Uterus (tissue), 4 donors: Measurements from ENCODE around the gene AIPL1. TPM values are rescaled to one million over a fixed set of nuclear protein-coding genes. Genes with fewer than 3 reads are reported as not detected.

ENCODE experiments used
- DNase-seq, 2 donors: peaks; one replicate each; pipeline ENCODE4 v3.0.0-alpha.2; 2019 to 2020
- H3K27ac ChIP-seq, 2 donors: fragments of 200-600 bp; sonication (generic); 1 replicate in 1 of 2; 2 replicates in 1 of 2; pipeline ENCODE4 v1.5.1; 2016 to 2018
- H3K27me3 ChIP-seq, 2 donors: fragments of 200-600 bp; sonication (generic); one replicate each; pipeline ENCODE4 v1.5.1; 2018 to 2019; ENCODE audit warnings: control low read depth in 1 of 2
- H3K36me3 ChIP-seq, 2 donors: fragments of 200-600 bp; sonication (generic); one replicate each; pipeline ENCODE4 v1.5.1; 2019; ENCODE audit warnings: control low read depth in 1 of 2
- H3K4me1 ChIP-seq, 2 donors: fragments of 200-600 bp; sonication (generic); one replicate each; pipeline ENCODE4 v1.5.1; 2018 to 2019; ENCODE audit warnings: control low read depth in 1 of 2
- H3K4me3 ChIP-seq, 2 donors: fragments of 200-600 bp; sonication (generic); 1 replicate in 1 of 2; 2 replicates in 1 of 2; pipeline ENCODE4 v1.5.1; 2018 to 2019; ENCODE audit warnings: mild to moderate bottlenecking in 1 of 2
- H3K9me3 ChIP-seq, 2 donors: fragments of 200-600 bp; sonication (generic); one replicate each; pipeline ENCODE4 v1.5.1; 2019; ENCODE audit warnings: control low read depth in 1 of 2
- POLR2A ChIP-seq, 2 donors: fragments of 450-650 bp; IDR thresholded peaks; one replicate each; pipeline ENCODE4 v1.6.1; 2016; ENCODE audit warnings: antibody characterized with exemption in 2 of 2, mild to moderate bottlenecking in 1 of 2, moderate library complexity in 1 of 2
- intact Hi-C: fragments of 100-400 bp; cut with DNase I; formaldehyde crosslinking; loops from one replicate; pipeline ENCODE4 v1.15.1; 2023; ENCODE audit warnings: low total_unique reads
- total RNA-seq, 4 donors: library from RNA; depleted of rRNA in 3 of 4; stranded (reverse); fragments of >200 nt in 3 of 4; gene quantifications; one replicate each; pipeline versions ENCODE4 v1.1.0 to v1.2.4, GENCODE V29; 2014 to 2023
- TF ChIP-seq, protein P1 (sequence below), 4 experiments: fragments of 200-600 bp in 2 of 4; fragments of 450-650 bp in 2 of 4; sonication (generic) in 2 of 4; IDR thresholded peaks; one replicate each; pipeline ENCODE4 v1.5.1; 2016 to 2019; ENCODE audit warnings: antibody characterized with exemption in 4 of 4, mild to moderate bottlenecking in 2 of 4, moderate library complexity in 1 of 4
- donor health status: DM: yes; HTN: yes; CAD: no.

AIPL1 gene
- total RNA-seq, 4 donors from 2014 or later = not detected

DNA sequence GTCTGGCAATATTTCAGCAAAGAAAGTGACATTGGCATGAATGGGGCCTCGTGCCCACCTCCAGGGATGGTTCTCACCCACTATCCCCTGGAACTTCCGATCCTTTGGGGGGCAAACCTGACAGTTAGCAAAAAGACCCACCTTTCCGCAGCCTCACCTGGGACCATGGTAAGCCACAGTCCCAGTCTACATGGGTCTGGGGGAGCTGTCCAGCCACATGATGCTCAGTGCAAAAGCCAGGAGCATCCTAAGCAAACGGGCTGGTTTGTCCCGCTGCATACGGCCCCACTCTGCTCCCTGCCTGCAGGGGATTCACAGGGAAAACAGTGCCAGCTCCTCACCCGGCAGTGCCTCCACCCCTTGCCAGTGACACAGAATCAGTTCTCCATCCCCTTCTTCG lies 19.3 kb downstream of the AIPL1 start:
- intact Hi-C loops = no loop called here
- Histone ChIP-seq H3K4me3 (no peak overlapping the region), H3K27ac (no peak overlapping the region), H3K27me3 (no peaks in the 10 kb centered on the region), H3K36me3 (no peaks in the 10 kb centered on the region), H3K9me3 (no peaks in the 10 kb centered on the region), H3K4me1 (no peaks in the 10 kb centered on the region)
- TF ChIP-seq POLR2A (IDR thresholded peaks at IDR 0.05) = no peak
- TF ChIP-seq, protein P1, sequence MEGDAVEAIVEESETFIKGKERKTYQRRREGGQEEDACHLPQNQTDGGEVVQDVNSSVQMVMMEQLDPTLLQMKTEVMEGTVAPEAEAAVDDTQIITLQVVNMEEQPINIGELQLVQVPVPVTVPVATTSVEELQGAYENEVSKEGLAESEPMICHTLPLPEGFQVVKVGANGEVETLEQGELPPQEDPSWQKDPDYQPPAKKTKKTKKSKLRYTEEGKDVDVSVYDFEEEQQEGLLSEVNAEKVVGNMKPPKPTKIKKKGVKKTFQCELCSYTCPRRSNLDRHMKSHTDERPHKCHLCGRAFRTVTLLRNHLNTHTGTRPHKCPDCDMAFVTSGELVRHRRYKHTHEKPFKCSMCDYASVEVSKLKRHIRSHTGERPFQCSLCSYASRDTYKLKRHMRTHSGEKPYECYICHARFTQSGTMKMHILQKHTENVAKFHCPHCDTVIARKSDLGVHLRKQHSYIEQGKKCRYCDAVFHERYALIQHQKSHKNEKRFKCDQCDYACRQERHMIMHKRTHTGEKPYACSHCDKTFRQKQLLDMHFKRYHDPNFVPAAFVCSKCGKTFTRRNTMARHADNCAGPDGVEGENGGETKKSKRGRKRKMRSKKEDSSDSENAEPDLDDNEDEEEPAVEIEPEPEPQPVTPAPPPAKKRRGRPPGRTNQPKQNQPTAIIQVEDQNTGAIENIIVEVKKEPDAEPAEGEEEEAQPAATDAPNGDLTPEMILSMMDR (IDR thresholded peaks at IDR 0.05) = no peak
- no peak for DNase-seq

DNA sequence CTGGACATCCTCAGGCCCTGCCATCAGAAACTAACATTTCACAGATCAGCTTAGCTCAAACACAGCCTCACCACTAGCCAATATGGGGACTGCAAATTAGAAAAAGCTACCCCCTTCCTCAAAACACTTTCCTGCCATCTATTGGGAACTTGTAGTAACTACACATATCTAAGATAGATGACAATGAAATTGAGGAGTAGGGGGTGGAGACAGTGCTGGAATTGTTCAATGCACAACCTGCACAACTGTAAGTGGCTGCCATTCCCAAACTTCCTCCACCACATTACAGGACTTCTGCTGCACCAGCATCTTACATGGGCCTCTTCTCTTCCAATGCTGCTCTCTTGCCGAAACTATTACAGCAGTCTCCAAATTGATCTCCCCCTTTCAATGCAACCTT lies 21.9 kb downstream of the AIPL1 start:
- Histone ChIP-seq H3K36me3 (no peaks in the 10 kb centered on the region), H3K4me3 (no peak overlapping the region), H3K4me1 (no peaks in the 10 kb centered on the region), H3K27me3 (no peaks in the 10 kb centered on the region), H3K27ac (no peak overlapping the region), H3K9me3 (no peaks in the 10 kb centered on the region)
- intact Hi-C loops = no loop called here
- TF ChIP-seq POLR2A (IDR thresholded peaks at IDR 0.05) = no peak
- TF ChIP-seq, protein P1 (IDR thresholded peaks at IDR 0.05) = peak in 1 of 4 experiments; percentile 23
- DNase-seq = no peak

DNA sequence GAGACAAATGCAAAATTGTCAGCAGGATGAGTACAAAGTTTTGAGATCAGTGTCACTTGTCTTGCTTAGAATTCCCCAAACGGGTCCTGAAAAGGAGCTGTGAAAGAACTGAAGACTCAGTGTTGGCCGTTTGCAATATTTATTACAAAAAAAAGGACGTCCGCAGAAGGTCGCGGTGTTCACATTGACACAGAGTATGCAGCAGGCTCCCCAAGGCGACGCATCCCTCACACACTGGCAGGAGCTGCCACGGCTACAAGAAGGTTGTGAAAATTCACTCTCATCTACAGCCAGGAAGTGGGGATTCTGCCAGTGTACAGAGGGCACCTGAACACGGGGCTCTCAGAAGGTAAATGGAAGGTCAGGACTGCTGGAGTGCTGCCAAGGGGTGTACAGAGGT lies 26.2 kb downstream of the AIPL1 start:
- no peak for DNase-seq
- no peak overlapping the region for H3K27ac ChIP-seq
- H3K9me3 ChIP-seq = no peaks in the 10 kb centered on the region
- no peak overlapping the region for H3K4me3 ChIP-seq
- no peaks in the 10 kb centered on the region for H3K27me3 ChIP-seq
- TF ChIP-seq POLR2A (IDR thresholded peaks at IDR 0.05) = no peak
- TF ChIP-seq, protein P1 (IDR thresholded peaks at IDR 0.05) = no peak
- intact Hi-C loops = no loop called here
- H3K36me3 ChIP-seq = no peaks in the 10 kb centered on the region
- no peaks in the 10 kb centered on the region for H3K4me1 ChIP-seq

DNA sequence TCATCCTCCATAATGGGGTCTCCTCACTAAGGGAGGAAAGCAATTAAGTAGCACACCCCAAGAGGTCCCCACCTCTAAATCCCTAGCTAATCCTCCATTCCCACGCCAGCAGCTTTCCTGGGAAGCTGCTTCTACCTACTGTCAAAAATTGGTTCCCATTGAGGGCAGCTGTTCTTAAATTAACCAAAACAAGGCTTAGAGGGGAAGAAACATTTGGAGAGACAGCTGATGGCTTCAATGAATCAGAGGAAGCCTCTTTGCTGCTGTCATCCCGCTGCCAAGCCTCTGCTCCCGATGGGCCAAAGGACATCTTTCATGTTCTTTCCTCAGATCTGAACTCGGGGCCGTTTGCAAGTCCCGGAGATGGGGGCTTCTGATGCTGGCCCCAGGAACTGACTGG lies 26.6 kb downstream of the AIPL1 start:
- Histone ChIP-seq H3K27ac (no peak overlapping the region), H3K9me3 (no peaks in the 10 kb centered on the region), H3K4me3 (no peak overlapping the region), H3K27me3 (no peaks in the 10 kb centered on the region), H3K36me3 (no peaks in the 10 kb centered on the region), H3K4me1 (no peaks in the 10 kb centered on the region)
- TF ChIP-seq, protein P1 (IDR thresholded peaks at IDR 0.05) = no peak
- TF ChIP-seq POLR2A (IDR thresholded peaks at IDR 0.05) = no peak
- no peak for DNase-seq
- intact Hi-C loops = no loop called here

DNA sequence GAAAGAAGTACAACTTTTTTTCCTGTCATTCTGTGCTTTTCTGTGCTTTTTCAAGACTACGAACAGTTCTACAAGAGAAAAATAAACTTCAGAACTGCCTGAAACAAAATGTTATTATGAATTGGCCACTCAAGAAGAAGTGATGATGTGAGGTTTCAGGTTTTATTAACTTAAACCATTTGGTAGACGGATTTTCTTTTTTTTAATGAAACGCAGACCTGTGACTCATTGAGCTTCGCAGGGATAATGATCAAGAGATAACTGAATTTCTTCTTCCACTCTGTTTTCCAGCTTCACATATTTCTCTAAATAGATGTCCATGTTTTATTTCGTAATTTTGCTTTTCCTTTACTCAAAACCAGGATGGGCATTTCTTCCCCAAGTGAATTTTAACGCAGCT lies 32.7 kb downstream of the AIPL1 start:
- intact Hi-C loops = no loop called here
- Histone ChIP-seq H3K36me3 (no peaks in the 10 kb centered on the region), H3K4me1 (no peaks in the 10 kb centered on the region), H3K9me3 (no peaks in the 10 kb centered on the region), H3K4me3 (no peak overlapping the region), H3K27ac (no peak overlapping the region), H3K27me3 (no peaks in the 10 kb centered on the region)
- no peak for TF ChIP-seq POLR2A (IDR thresholded peaks at IDR 0.05)
- TF ChIP-seq, protein P1 (IDR thresholded peaks at IDR 0.05) = no peak
- no peak for DNase-seq
